H9 (cell line): ENCODE results near the gene AHNAK. TPM values are rescaled to one million over a fixed set of nuclear protein-coding genes. Genes with fewer than 3 reads are reported as not detected.

Source experiments
- DNase-seq: peaks from one replicate; pipeline ENCODE4 v3.0.0-alpha.2; 2017
- H2AFZ ChIP-seq: one replicate; pipeline ENCODE4 v1.6.1; 2013; ENCODE audit warnings: mild to moderate bottlenecking, low read length, control low read depth, moderate library complexity
- H2AK5ac ChIP-seq: 2 replicates; pipeline ENCODE4 v1.6.1; 2013; ENCODE audit warnings: low read length, control low read depth, mixed read lengths; ENCODE audit not compliant: insufficient read length
- H2BK120ac ChIP-seq: one replicate; pipeline ENCODE4 v1.6.1; 2013; ENCODE audit warnings: low read depth, mild to moderate bottlenecking, low read length, control low read depth, inconsistent platforms; ENCODE audit not compliant: poor library complexity, severe bottlenecking
- H2BK12ac ChIP-seq: 2 replicates; pipeline ENCODE4 v1.6.1; 2013; ENCODE audit warnings: low read length, control low read depth, mixed read lengths, low read depth; ENCODE audit not compliant: insufficient read length
- H2BK15ac ChIP-seq: 2 replicates; pipeline ENCODE4 v1.6.1; 2013; ENCODE audit warnings: low read depth, low read length, control low read depth
- H2BK20ac ChIP-seq: one replicate; pipeline ENCODE4 v1.6.1; 2013; ENCODE audit warnings: low read depth, mild to moderate bottlenecking, low read length, control low read depth, inconsistent platforms; ENCODE audit not compliant: poor library complexity, severe bottlenecking
- H2BK5ac ChIP-seq: 2 replicates; pipeline ENCODE4 v1.6.1; 2013; ENCODE audit warnings: low read length, control low read depth, mixed read lengths; ENCODE audit not compliant: insufficient read length
- H3K14ac ChIP-seq: 2 replicates; pipeline ENCODE4 v1.6.1; 2013; ENCODE audit warnings: low read length, control low read depth; ENCODE audit not compliant: insufficient read depth
- H3K18ac ChIP-seq: 2 replicates; pipeline ENCODE4 v1.6.1; 2013; ENCODE audit warnings: low read depth, mild to moderate bottlenecking, mixed read lengths, low read length, control low read depth; ENCODE audit not compliant: insufficient read length
- H3K23ac ChIP-seq: 2 replicates; pipeline ENCODE4 v1.6.1; 2013; ENCODE audit warnings: low read length, control low read depth, mixed read lengths, low read depth; ENCODE audit not compliant: insufficient read length
- H3K23me2 ChIP-seq: 2 replicates; pipeline ENCODE4 v1.6.1; 2013; ENCODE audit warnings: low read depth, mild to moderate bottlenecking, mixed read lengths, low read length, control low read depth; ENCODE audit not compliant: insufficient read length, poor library complexity, severe bottlenecking
- H3K27ac ChIP-seq: 2 replicates; pipeline ENCODE4 v1.5.1; 2013; ENCODE audit warnings: low read length, control low read depth, mixed read lengths, low read depth; ENCODE audit not compliant: insufficient read length
- H3K27me3 ChIP-seq: 2 replicates; pipeline ENCODE4 v1.6.1; 2013; ENCODE audit warnings: low read length, control low read depth, inconsistent platforms; ENCODE audit not compliant: insufficient read depth
- H3K4ac ChIP-seq: 2 replicates; pipeline ENCODE4 v1.6.1; 2013; ENCODE audit warnings: low read depth, mild to moderate bottlenecking, control low read depth, inconsistent platforms, low read length, moderate library complexity
- H3K4me1 ChIP-seq: 2 replicates; pipeline ENCODE4 v1.6.1; 2013; ENCODE audit warnings: low read length, control low read depth, inconsistent platforms; ENCODE audit not compliant: insufficient read depth
- H3K4me2 ChIP-seq: 2 replicates; pipeline ENCODE4 v1.6.1; 2013; ENCODE audit warnings: low read length, control low read depth, mixed read lengths; ENCODE audit not compliant: insufficient read length, insufficient read depth
- H3K56ac ChIP-seq: 2 replicates; pipeline ENCODE4 v1.6.1; 2013; ENCODE audit warnings: low read depth, mild to moderate bottlenecking, mixed read lengths, low read length, control low read depth; ENCODE audit not compliant: insufficient read length
- H3K79me1 ChIP-seq: 2 replicates; pipeline ENCODE4 v1.6.1; 2013; ENCODE audit warnings: low read depth, mild to moderate bottlenecking, moderate library complexity, low read length, control low read depth, inconsistent platforms; ENCODE audit not compliant: insufficient read depth, poor library complexity, severe bottlenecking
- H3K79me2 ChIP-seq: 2 replicates; pipeline ENCODE4 v1.6.1; 2013; ENCODE audit warnings: low read length, control low read depth, inconsistent platforms; ENCODE audit not compliant: insufficient read depth
- H3K9ac ChIP-seq: 2 replicates; pipeline ENCODE4 v1.6.1; 2013; ENCODE audit warnings: low read length, control low read depth, mixed read lengths; ENCODE audit not compliant: insufficient read length; ENCODE audit errors: extremely low read depth
- H3K9me3 ChIP-seq: one replicate; pipeline ENCODE4 v1.6.1; 2013; ENCODE audit warnings: low read depth, low read length, inconsistent platforms; ENCODE audit not compliant: control insufficient read depth
- H3T11ph ChIP-seq: one replicate; pipeline ENCODE4 v1.6.1; 2013; ENCODE audit warnings: mild to moderate bottlenecking, low read length, control low read depth, inconsistent platforms
- H4K20me1 ChIP-seq: one replicate; pipeline ENCODE4 v1.6.1; 2013; ENCODE audit not compliant: control insufficient read depth, insufficient read length, insufficient read depth
- H4K5ac ChIP-seq: 2 replicates; pipeline ENCODE4 v1.6.1; 2013; ENCODE audit warnings: low read depth, mild to moderate bottlenecking, mixed read lengths, low read length, control low read depth; ENCODE audit not compliant: insufficient read length
- H4K8ac ChIP-seq: replicated peaks from 2 replicates; pipeline ENCODE4 v1.6.1; 2013; ENCODE audit warnings: low read length, control low read depth, mixed read lengths, low read depth; ENCODE audit not compliant: insufficient read length
- H4K91ac ChIP-seq: 2 replicates; pipeline ENCODE4 v1.6.1; 2013; ENCODE audit warnings: low read depth, mild to moderate bottlenecking, moderate library complexity, mixed read lengths, low read length, control low read depth; ENCODE audit not compliant: insufficient read length
- H3K27ac Mint-ChIP-seq, 3 experiments: 2 replicates in 2 of 3; 3 replicates in 1 of 3; pipeline ENCODE4 v1.8.0; 2020 to 2021; ENCODE audit warnings: mixed read lengths in 3 of 3, mild to moderate bottlenecking in 1 of 3, moderate library complexity in 1 of 3
- H3K27me3 Mint-ChIP-seq: 2 replicates; pipeline ENCODE4 v1.8.0; 2021; ENCODE audit warnings: low read depth, mild to moderate bottlenecking, moderate library complexity, mixed read lengths
- H3K36me3 Mint-ChIP-seq, 3 experiments: 2 replicates in 2 of 3; 3 replicates in 1 of 3; pipeline ENCODE4 v1.8.0; 2020 to 2021; ENCODE audit warnings: low read depth in 3 of 3, mixed read lengths in 3 of 3; ENCODE audit not compliant: insufficient read depth in 1 of 3
- H3K4me1 Mint-ChIP-seq, 2 experiments: 2 replicates each; pipeline ENCODE4 v1.8.0; 2020; ENCODE audit warnings: mixed read lengths in 2 of 2
- H3K4me3 Mint-ChIP-seq, 2 experiments: 2 replicates in 1 of 2; 3 replicates in 1 of 2; pipeline ENCODE4 v1.8.0; 2020 to 2021; ENCODE audit warnings: mild to moderate bottlenecking in 2 of 2, mixed read lengths in 2 of 2, moderate library complexity in 1 of 2
- H3K9me3 Mint-ChIP-seq, 2 experiments: 2 replicates in 1 of 2; 3 replicates in 1 of 2; pipeline ENCODE4 v1.8.0; 2020; ENCODE audit warnings: mild to moderate bottlenecking in 2 of 2, mixed read lengths in 2 of 2, moderate library complexity in 1 of 2
- CTCF ChIP-seq: fragments of 200-600 bp; sonication (generic); conservative IDR thresholded peaks from 3 replicates; pipeline ENCODE4 v1.8.0; 2021; ENCODE audit warnings: antibody characterized with exemption, mild to moderate bottlenecking
- WGBS: extraction: QIAGEN DNeasy Blood & Tissue Kit; methylation state at CpG from one replicate; pipeline ENCODE4 v1.1.7; 2013; ENCODE audit warnings: missing lambda C conversion rate, low lambda C conversion rate, mixed read lengths; ENCODE audit not compliant: insufficient read length; ENCODE audit errors: extremely low coverage; 5-methylcytosine and 5-hydroxymethylcytosine counted together
- total RNA-seq: library from RNA; stranded (reverse); gene quantifications from 2 replicates; pipeline ENCODE4 v1.2.1, GENCODE V29; 2021

AHNAK gene
- total RNA-seq, 1 experiment from 2014 or later = 15.2 TPM

- WGBS = no CpG with 5 or more reads among the region's 12 CpGs
Measured at GRCh38 chr11:62535802-62536201, 10.8 kb downstream of the AHNAK start.

More at GRCh38 chr11:62535802-62536201, 10.8 kb downstream of the AHNAK start:
- Histone ChIP-seq H3K27me3 (no peaks in the 10 kb centered on the region), H3K4me2 (no peak overlapping the region), H2AFZ (no peak overlapping the region), H3K56ac (no peak overlapping the region), H2AK5ac (no peak overlapping the region), H2BK12ac (no peak overlapping the region), H3K23me2 (no peaks in the 10 kb centered on the region), H3K79me1 (no peaks in the 10 kb centered on the region), H2BK20ac (no peak overlapping the region), H4K8ac (no peak overlapping the region), H3K18ac (no peak overlapping the region), H3K4me1 (no peaks in the 10 kb centered on the region; the same call in 1 of the 2 replicates), H2BK120ac (no peak overlapping the region), H3K14ac (no peak overlapping the region), H3K9ac (no peak overlapping the region), H4K91ac (no peak overlapping the region), H3K9me3 (no peaks in the 10 kb centered on the region), H4K5ac (no peak overlapping the region), H3K27ac (no peak overlapping the region), H3K23ac (no peak overlapping the region), H2BK5ac (no peak overlapping the region), H3K4ac (no peak overlapping the region), H2BK15ac (no peak overlapping the region), H3T11ph (no peak overlapping the region), H4K20me1 (no peaks in the 10 kb centered on the region), H3K79me2 (no peaks in the 10 kb centered on the region)
- no peak for TF ChIP-seq CTCF
- H3K36me3 Mint-ChIP-seq = peaks cover 2 to 40% (median 31%) of the 10 kb centered on the region in 3 experiments; a peak in 5 of 7 replicates
- peaks cover 10 to 15% of the 10 kb centered on the region in 2 experiments for H3K4me1 Mint-ChIP-seq
- peaks cover 2% of the 10 kb centered on the region; the same call in 1 of the 2 replicates for H3K27me3 Mint-ChIP-seq
- H3K27ac Mint-ChIP-seq = no peak overlapping the region
- no peak for DNase-seq
- peaks cover 0 to 6% of the 10 kb centered on the region in 2 experiments; a peak in 1 of 5 replicates for H3K9me3 Mint-ChIP-seq
- H3K4me3 Mint-ChIP-seq = no peak overlapping the region
